NCI-H748 (cell line): ENCODE data around the gene FGD5.

Experiments used
- DNase-seq: peaks from one replicate; lab custom pipeline; 2025; ENCODE audit not compliant: unreplicated experiment; lab: John Stamatoyannopoulos, UW

Gene FGD5

GRCh38 chr3:14959359-14959943, 140.7 kb downstream of the FGD5 start:
- no peak for DNase-seq

DNA sequence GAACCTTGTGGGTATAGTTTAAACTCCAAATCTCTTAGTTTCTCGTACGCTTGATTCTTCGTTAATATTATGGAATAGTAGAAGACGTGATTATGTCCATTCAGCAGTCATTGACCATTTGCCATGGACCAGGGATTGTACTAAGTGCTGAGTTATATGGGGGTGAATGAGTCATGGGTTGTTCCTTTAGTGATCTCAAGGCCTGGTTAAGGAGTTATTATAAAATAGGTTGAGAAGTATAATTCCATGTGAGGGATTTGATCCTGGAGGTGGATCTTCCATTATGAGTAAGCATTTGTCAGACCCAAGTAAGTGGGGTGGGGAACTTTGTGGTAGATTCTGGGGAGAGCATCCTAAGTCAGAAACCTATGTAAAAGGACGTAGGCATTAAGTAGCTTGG, 144.0 kb downstream of the FGD5 start:
- DNase-seq: no peak

DNA sequence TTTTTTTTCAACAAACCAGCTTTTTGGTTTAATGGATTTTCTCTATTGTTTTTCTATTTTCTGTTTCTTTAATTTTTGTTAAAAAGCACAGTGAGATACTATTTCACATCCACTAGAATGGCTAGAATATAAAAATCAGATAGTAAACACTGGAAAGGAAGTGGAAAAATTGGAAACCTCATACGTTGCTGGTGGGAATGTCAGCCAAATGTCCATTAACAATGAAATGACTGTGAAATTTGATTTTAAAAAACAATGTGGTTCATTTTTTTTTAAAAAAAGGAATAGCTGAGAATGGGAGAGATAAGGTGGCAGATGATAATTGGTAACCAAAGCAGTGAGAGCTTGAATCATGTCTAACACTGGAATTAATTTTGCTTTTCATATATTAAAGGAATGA, 148.5 kb downstream of the FGD5 start:
- DNase-seq: no peak

- no peak for DNase-seq
Measured at GRCh38 chr3:14969671-14970070, 150.9 kb downstream of the FGD5 start.

DNA sequence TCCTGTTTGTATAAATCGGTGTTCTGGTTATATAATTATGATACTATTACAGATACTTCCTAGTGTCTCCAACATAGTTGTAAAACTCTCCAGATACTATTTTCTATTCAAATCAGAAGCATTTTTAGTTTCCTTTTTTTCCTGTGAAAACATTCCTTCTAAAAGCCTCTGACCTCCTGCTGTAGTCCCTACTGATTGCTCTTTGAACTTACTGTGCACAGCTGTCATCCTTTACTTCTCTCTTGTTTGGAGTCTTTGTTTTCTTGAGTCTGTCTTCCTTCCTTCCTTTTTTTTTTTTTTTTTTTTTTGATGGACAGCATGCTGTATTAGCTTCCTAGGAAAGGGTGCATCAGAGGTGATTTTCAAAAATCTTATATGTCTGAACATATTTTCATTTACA, 157.6 kb downstream of the FGD5 start:
- DNase-seq: no peak

DNA sequence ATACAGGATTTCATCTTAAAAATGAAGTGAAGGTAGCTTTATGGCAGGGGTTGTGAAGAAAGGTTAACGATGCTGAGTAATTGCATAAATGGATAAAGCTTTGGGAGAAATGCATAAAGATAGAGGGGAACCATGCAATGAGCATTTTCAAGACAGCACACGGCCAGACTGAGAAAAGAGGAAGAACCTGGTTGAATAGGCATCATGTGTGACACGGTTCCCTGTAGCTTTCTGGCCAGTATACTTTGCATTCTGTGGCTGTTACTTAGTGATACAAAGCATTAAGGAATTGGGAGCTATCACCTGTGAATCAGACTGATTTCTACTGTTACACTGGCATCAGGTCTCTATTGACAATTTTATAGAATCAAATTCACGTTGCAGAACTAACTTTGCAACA, 161.9 kb downstream of the FGD5 start:
- no peak for DNase-seq
